HepG2 (cell line): ENCODE measurements around the gene AXIN2. TPM values are rescaled to one million over a fixed set of nuclear protein-coding genes. Genes with fewer than 3 reads are reported as not detected.
A peak's percentile ranks its signal among the peaks of the same experiment; 100 is the strongest.

Source experiments
- ARNT ChIP-seq: fragments of 450-650 bp; IDR thresholded peaks from 2 replicates; pipeline ENCODE4 v1.6.1; 2017
- CENPT ChIP-seq: sonication (generic); formaldehyde crosslinking; IDR thresholded peaks from 2 replicates; pipeline ENCODE4 v1.8.0; 2022; ENCODE audit warnings: low read depth, mild to moderate bottlenecking, moderate library complexity, missing genetic modification reagents
- CHD4 ChIP-seq: fragments of 200-600 bp; sonication (generic); IDR thresholded peaks from 2 replicates; pipeline ENCODE4 v1.7.0; 2017; ENCODE audit warnings: mild to moderate bottlenecking, low read length, borderline replicate concordance
- FOXK2 ChIP-seq: fragments of 450-650 bp; IDR thresholded peaks from 2 replicates; pipeline ENCODE4 v1.6.1; 2016
- JDP2 ChIP-seq: sonication (generic); formaldehyde crosslinking; IDR thresholded peaks from 2 replicates; pipeline ENCODE4 v1.8.1; 2022; ENCODE audit warnings: missing genetic modification reagents, borderline replicate concordance
- KLF11 ChIP-seq: IDR thresholded peaks from 2 replicates; pipeline ENCODE4 v1.6.1; 2016; ENCODE audit warnings: missing compliant biosample characterization
- MEF2D ChIP-seq: sonication (generic); formaldehyde crosslinking; IDR thresholded peaks from 2 replicates; pipeline ENCODE4 v1.5.1; 2020; ENCODE audit warnings: mild to moderate bottlenecking, missing genetic modification reagents
- NFKB2 ChIP-seq: sonication (generic); formaldehyde crosslinking; IDR thresholded peaks from 2 replicates; pipeline ENCODE4 v1.4.0; 2020; ENCODE audit warnings: missing genetic modification reagents, borderline replicate concordance
- NFRKB ChIP-seq: fragments of 450-650 bp; IDR thresholded peaks from 2 replicates; pipeline ENCODE4 v1.6.1; 2017
- NPAS2 ChIP-seq: sonication (generic); formaldehyde crosslinking; IDR thresholded peaks from 2 replicates; pipeline ENCODE4 v1.8.0; 2022; ENCODE audit warnings: mild to moderate bottlenecking, missing genetic modification reagents, borderline replicate concordance
- SALL1 ChIP-seq: sonication (generic); formaldehyde crosslinking; IDR thresholded peaks from 2 replicates; pipeline ENCODE4 v1.8.0; 2022; ENCODE audit warnings: mild to moderate bottlenecking, missing genetic modification reagents
- SKIL ChIP-seq: sonication (generic); formaldehyde crosslinking; IDR thresholded peaks from 2 replicates; pipeline ENCODE4 v1.8.0; 2022; ENCODE audit warnings: missing genetic modification reagents, mild to moderate bottlenecking, moderate library complexity, borderline replicate concordance
- TERF1 ChIP-seq: sonication (generic); formaldehyde crosslinking; IDR thresholded peaks from 2 replicates; pipeline ENCODE4 v1.8.0; 2022; ENCODE audit warnings: mild to moderate bottlenecking, missing genetic modification reagents, moderate library complexity
- YY1 ChIP-seq: IDR thresholded peaks from 2 replicates; pipeline ENCODE4 v1.6.1; 2011; ENCODE audit warnings: low read length, low read depth, moderate library complexity, mild to moderate bottlenecking; ENCODE audit not compliant: insufficient read depth, insufficient replicate concordance
- ZBTB10 ChIP-seq: sonication (generic); formaldehyde crosslinking; IDR thresholded peaks from 2 replicates; pipeline ENCODE4 v1.4.0; 2020; ENCODE audit warnings: missing genetic modification reagents, borderline replicate concordance
- ZFP90 ChIP-seq: sonication (generic); formaldehyde crosslinking; IDR thresholded peaks from 2 replicates; pipeline ENCODE4 v1.8.0; 2022; ENCODE audit warnings: missing genetic modification reagents, mild to moderate bottlenecking, inconsistent platforms, borderline replicate concordance
- ZNF10 ChIP-seq: sonication (generic); formaldehyde crosslinking; IDR thresholded peaks from 2 replicates; pipeline ENCODE4 v1.4.0; 2020; ENCODE audit warnings: mild to moderate bottlenecking, low read depth, missing genetic modification reagents, borderline replicate concordance
- ZNF451 ChIP-seq: sonication (generic); formaldehyde crosslinking; IDR thresholded peaks from 2 replicates; pipeline ENCODE4 v1.5.0; 2020; ENCODE audit warnings: mild to moderate bottlenecking, missing genetic modification reagents
- ZNF639 ChIP-seq: conservative IDR thresholded peaks from 2 replicates; pipeline ENCODE4 v1.6.1; 2018; ENCODE audit warnings: missing genetic modification reagents
- ZNF703 ChIP-seq: sonication (generic); formaldehyde crosslinking; IDR thresholded peaks from 2 replicates; pipeline ENCODE4 v1.5.1; 2020; ENCODE audit warnings: missing genetic modification reagents, mild to moderate bottlenecking, moderate library complexity, borderline replicate concordance
- ZNF879 ChIP-seq: sonication (generic); formaldehyde crosslinking; IDR thresholded peaks from 2 replicates; pipeline ENCODE4 v1.8.1; 2023; ENCODE audit warnings: missing genetic modification reagents
- ZSCAN22 ChIP-seq: sonication (generic); formaldehyde crosslinking; IDR thresholded peaks from 2 replicates; pipeline ENCODE4 v1.4.0; 2020; ENCODE audit warnings: mild to moderate bottlenecking, missing genetic modification reagents
- polyA plus RNA-seq, 8 experiments: library from polyadenylated mRNA; depleted of rRNA in 3 of 8; stranded (reverse) in 7 of 8; unstranded in 1 of 8; fragments of >200 nt; fragmentation: Illumina TruSeq in 4 of 8; extraction: Trizol in 4 of 8; gene quantifications; 2 replicates each; pipeline versions ENCODE4 v1.2.1 to v1.2.3, GENCODE V29; 2011 to 2016; ENCODE audit warnings: low read depth in 4 of 8, missing spikeins in 1 of 8, mixed read lengths in 1 of 8; ENCODE audit not compliant: insufficient read depth in 1 of 8
- total RNA-seq, 5 experiments: library from RNA; depleted of rRNA; stranded (reverse); fragments of >200 nt; fragmentation: Illumina TruSeq; extraction: Trizol; gene quantifications; 2 replicates each; pipeline ENCODE4 v1.2.3, GENCODE V29; 2016; ENCODE audit warnings: low read depth in 1 of 5

The AXIN2 gene
- total and polyA plus RNA-seq, 2 of the 13 experiments (the other 11 are each of a cell fraction or from before 2014, with no cell fraction given) = 58.6 to 63.4 TPM

- peak; percentile 82; the same call in 1 of the 2 replicates for TF ChIP-seq ZBTB10 (CRISPR knock-in tag)
- no peak for TF ChIP-seq TERF1
- no peak; the same call in 1 of the 2 replicates for TF ChIP-seq JDP2
- TF ChIP-seq NPAS2 = no peak
- TF ChIP-seq YY1 = peak; percentile 39
- TF ChIP-seq ZNF639 (CRISPR knock-in tag) = 0 out of 2 replicates have a peak, but pooled peaks have one; percentile 31
- TF ChIP-seq CENPT = no peak
- TF ChIP-seq NFRKB = no peak
- peak; percentile 90 for TF ChIP-seq SALL1
- peak; percentile 88 for TF ChIP-seq MEF2D
- no peak for TF ChIP-seq ZNF10
- no peak for TF ChIP-seq ZFP90 (CRISPR knock-in tag)
- TF ChIP-seq KLF11 = no peak
- TF ChIP-seq ZSCAN22 (CRISPR knock-in tag) = no peak
- peak; percentile 94 for TF ChIP-seq SKIL (CRISPR knock-in tag)
- no peak for TF ChIP-seq CHD4
- no peak for TF ChIP-seq ARNT
- TF ChIP-seq ZNF703 = peak; percentile 78; the same call in 1 of the 2 replicates
- TF ChIP-seq FOXK2 = peak; percentile 81; the same call in 1 of the 2 replicates
- peak; percentile 62; the same call in 1 of the 2 replicates for TF ChIP-seq ZNF451 (CRISPR knock-in tag)
- no peak for TF ChIP-seq ZNF879 (CRISPR knock-in tag)
- no peak for TF ChIP-seq NFKB2
Observed at GRCh38 chr17:65557349-65558310, 3.8 kb downstream of the AXIN2 start (continued).
